Caco-2 (cell line): Measurements from ENCODE around the gene TTI1. TPM values are rescaled to one million over a fixed set of nuclear protein-coding genes. Genes with fewer than 3 reads are reported as not detected.
A peak's percentile ranks its signal among the peaks of the same experiment; 100 is the strongest.

Experiments
- BruUV-seq: library from RNA; stranded (reverse); fragments of 400-500 nt; replicated peaks from 2 replicates; lab custom pipeline; 2021; lab: Mats Ljungman, UMichigan
- CTCF ChIA-PET: fragments of 300-600 bp; sonication (Branson Sonifier 250); formaldehyde crosslinking; loops from one replicate; lab custom pipeline; 2022; ENCODE audit warnings: antibody characterized with exemption; lab: Charles Lee
- POLR2A ChIA-PET: fragments of 300-600 bp; sonication (Branson Sonifier 250); formaldehyde crosslinking; loops from one replicate; lab custom pipeline; 2022; ENCODE audit warnings: antibody characterized with exemption; lab: Charles Lee
- DNase-seq, 2 experiments: peaks; one replicate each; pipeline versions ENCODE4 v3.0.0 to v3.0.0-alpha.2; 2020 to 2022
- H3K27me3 ChIP-seq: replicated peaks from 2 replicates; pipeline ENCODE4 v1.6.0; 2011; ENCODE audit warnings: low read length; ENCODE audit not compliant: control insufficient read depth, insufficient read depth
- H3K36me3 ChIP-seq: 2 replicates; pipeline ENCODE4 v1.5.1; 2011; ENCODE audit warnings: low read length; ENCODE audit not compliant: control insufficient read depth, insufficient read depth
- H3K4me1 ChIP-seq: fragments of 250-450 bp; sonication (Bioruptor Pico); 2 replicates; pipeline ENCODE4 v1.5.1; 2020; ENCODE audit warnings: mild to moderate bottlenecking
- H3K4me3 ChIP-seq: 2 replicates; pipeline ENCODE4 v1.5.1; 2011; ENCODE audit warnings: low read depth, mild to moderate bottlenecking, control low read depth, low read length
- H3K9me3 ChIP-seq: fragments of 250-450 bp; sonication (Bioruptor Pico); 2 replicates; pipeline ENCODE4 v1.5.1; 2020; ENCODE audit warnings: mild to moderate bottlenecking, moderate library complexity
- H3K27ac Mint-ChIP-seq: one replicate; pipeline ENCODE4 v1.8.0; 2022; ENCODE audit warnings: mixed read lengths; ENCODE audit not compliant: unreplicated experiment
- H3K27me3 Mint-ChIP-seq: one replicate; pipeline ENCODE4 v1.8.0; 2022; ENCODE audit warnings: mixed read lengths; ENCODE audit not compliant: insufficient read depth, unreplicated experiment
- H3K36me3 Mint-ChIP-seq: one replicate; pipeline ENCODE4 v1.8.0; 2022; ENCODE audit warnings: mild to moderate bottlenecking, mixed read lengths; ENCODE audit not compliant: insufficient read depth, unreplicated experiment
- H3K4me1 Mint-ChIP-seq: one replicate; pipeline ENCODE4 v1.8.0; 2022; ENCODE audit warnings: low read depth, mixed read lengths; ENCODE audit not compliant: unreplicated experiment
- H3K4me3 Mint-ChIP-seq: one replicate; pipeline ENCODE4 v1.8.0; 2022; ENCODE audit warnings: mild to moderate bottlenecking, moderate library complexity, mixed read lengths; ENCODE audit not compliant: unreplicated experiment
- H3K9me3 Mint-ChIP-seq: one replicate; pipeline ENCODE4 v1.8.0; 2022; ENCODE audit warnings: mixed read lengths; ENCODE audit not compliant: unreplicated experiment
- intact Hi-C: fragments of 100-400 bp; cut with micrococcal nuclease; formaldehyde crosslinking; loops from one replicate; pipeline ENCODE4 v1.10.0; 2022; ENCODE audit not compliant: unreplicated experiment
- total RNA-seq: library from RNA; stranded (reverse); gene quantifications from 2 replicates; pipeline ENCODE4 v1.2.3, GENCODE V29; 2022
- TF ChIP-seq, protein P1 (sequence below), 2 experiments: fragments of 200-600 bp in 1 of 2; IDR thresholded peaks; 1 replicate in 1 of 2; 2 replicates in 1 of 2; pipeline versions ENCODE4 v1.5.1 to v1.8.0; 2011 to 2022; ENCODE audit warnings: antibody characterized with exemption in 1 of 2, control low read depth in 1 of 2, inconsistent platforms in 1 of 2, low read depth in 1 of 2, low read length in 1 of 2, mild to moderate bottlenecking in 1 of 2, moderate library complexity in 1 of 2; ENCODE audit not compliant: insufficient read depth in 1 of 2, severe bottlenecking in 1 of 2, unreplicated experiment in 1 of 2

TTI1 gene
- total RNA-seq, 1 experiment from 2014 or later: 59.2 TPM

DNA sequence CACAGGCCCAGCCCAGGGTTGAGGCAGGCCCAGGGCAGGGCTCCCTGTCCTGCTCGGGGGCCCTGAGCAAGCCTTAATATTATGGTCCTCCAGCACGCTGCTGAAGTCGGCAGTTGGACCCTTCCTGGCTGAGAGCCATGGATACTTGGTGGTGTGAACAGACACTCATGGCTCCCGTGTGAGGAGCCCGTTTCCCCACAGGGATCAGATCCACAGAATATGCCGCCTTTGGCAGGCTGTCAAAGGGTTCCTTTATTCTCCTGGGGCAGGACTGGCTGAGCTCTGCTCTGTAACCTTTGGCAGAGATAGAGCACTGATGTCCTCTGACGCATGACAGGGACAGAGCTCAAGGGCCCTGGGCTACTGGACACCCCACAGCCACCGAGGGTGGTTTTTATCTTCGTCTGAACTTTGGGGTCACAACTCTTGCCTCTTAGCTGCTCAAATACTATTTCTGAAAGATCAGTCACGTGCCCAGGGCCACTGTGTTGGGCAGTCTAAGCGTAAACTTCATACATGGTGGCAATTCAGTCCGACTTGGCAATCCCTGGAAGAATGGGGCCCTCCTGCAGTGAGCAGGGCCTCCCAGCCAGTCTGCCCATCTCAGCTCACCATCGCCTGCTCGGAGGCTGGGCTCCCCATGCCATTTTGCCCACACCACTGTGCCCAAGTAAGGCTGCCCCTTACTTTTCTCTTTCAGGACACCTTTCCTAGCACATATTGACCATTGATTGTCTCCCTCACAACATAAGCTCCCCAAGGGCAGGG, 49.1 kb downstream of the TTI1 start:
- no TSS peak for BruUV-seq
- no peak overlapping the region for H3K27ac Mint-ChIP-seq

GRCh38 chr20:37983286-37983685, 50.0 kb downstream of the TTI1 start:
- H3K27ac Mint-ChIP-seq: no peak overlapping the region
- peaks cover 31% of the 10 kb centered on the region for H3K36me3 Mint-ChIP-seq
- Histone ChIP-seq H3K4me1 (peaks cover 20% of the 10 kb centered on the region), H3K4me3 (no peak overlapping the region), H3K27me3 (no peaks in the 10 kb centered on the region), H3K36me3 (peaks cover 4% of the 10 kb centered on the region), H3K9me3 (no peaks in the 10 kb centered on the region)
- H3K4me1 Mint-ChIP-seq: peaks cover 10% of the 10 kb centered on the region
- BruUV-seq: no TSS peak
- no peak overlapping the region for H3K4me3 Mint-ChIP-seq
- TF ChIP-seq, protein P1, sequence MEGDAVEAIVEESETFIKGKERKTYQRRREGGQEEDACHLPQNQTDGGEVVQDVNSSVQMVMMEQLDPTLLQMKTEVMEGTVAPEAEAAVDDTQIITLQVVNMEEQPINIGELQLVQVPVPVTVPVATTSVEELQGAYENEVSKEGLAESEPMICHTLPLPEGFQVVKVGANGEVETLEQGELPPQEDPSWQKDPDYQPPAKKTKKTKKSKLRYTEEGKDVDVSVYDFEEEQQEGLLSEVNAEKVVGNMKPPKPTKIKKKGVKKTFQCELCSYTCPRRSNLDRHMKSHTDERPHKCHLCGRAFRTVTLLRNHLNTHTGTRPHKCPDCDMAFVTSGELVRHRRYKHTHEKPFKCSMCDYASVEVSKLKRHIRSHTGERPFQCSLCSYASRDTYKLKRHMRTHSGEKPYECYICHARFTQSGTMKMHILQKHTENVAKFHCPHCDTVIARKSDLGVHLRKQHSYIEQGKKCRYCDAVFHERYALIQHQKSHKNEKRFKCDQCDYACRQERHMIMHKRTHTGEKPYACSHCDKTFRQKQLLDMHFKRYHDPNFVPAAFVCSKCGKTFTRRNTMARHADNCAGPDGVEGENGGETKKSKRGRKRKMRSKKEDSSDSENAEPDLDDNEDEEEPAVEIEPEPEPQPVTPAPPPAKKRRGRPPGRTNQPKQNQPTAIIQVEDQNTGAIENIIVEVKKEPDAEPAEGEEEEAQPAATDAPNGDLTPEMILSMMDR (IDR thresholded peaks at IDR 0.05; ENCODE audit: insufficient read depth in 1 of 2, low read depth in 1 of 2, low read length in 1 of 2, severe bottlenecking in 1 of 2, unreplicated experiment in 1 of 2): no peak
- CTCF ChIA-PET: no interaction called here
- H3K9me3 Mint-ChIP-seq: no peaks in the 10 kb centered on the region
- POLR2A ChIA-PET: interaction anchor here (0.6 kb wide), 1 partner anchor 349 kb away, joined by 3 read pairs; no protein-coding TSS in a partner anchor
- peak in 1 of 2 experiments; percentile 33 for DNase-seq
- intact Hi-C loops: loop anchor here (10.0 kb wide), 1 partner anchor 408 kb away; no protein-coding TSS in a partner anchor
- H3K27me3 Mint-ChIP-seq: no peaks in the 10 kb centered on the region

More for the DNA sequence above, 49.1 kb downstream of the TTI1 start:
- POLR2A ChIA-PET: no interaction called here
- no peak overlapping the region for H3K4me3 Mint-ChIP-seq
- TF ChIP-seq, protein P1 (IDR thresholded peaks at IDR 0.05; ENCODE audit: insufficient read depth in 1 of 2, low read depth in 1 of 2, low read length in 1 of 2, severe bottlenecking in 1 of 2, unreplicated experiment in 1 of 2): no peak
- H3K9me3 Mint-ChIP-seq: no peaks in the 10 kb centered on the region
- Histone ChIP-seq H3K27me3 (no peaks in the 10 kb centered on the region), H3K36me3 (peaks cover 6% of the 10 kb centered on the region), H3K4me3 (no peak overlapping the region), H3K4me1 (peaks cover 29% of the 10 kb centered on the region), H3K9me3 (no peaks in the 10 kb centered on the region)
- H3K27me3 Mint-ChIP-seq: no peaks in the 10 kb centered on the region
- H3K4me1 Mint-ChIP-seq: peaks cover 17% of the 10 kb centered on the region
- CTCF ChIA-PET: interaction anchor here (0.7 to 0.8 kb wide), 2 partner anchors 9 to 10 kb away, joined by 3 read pairs; no protein-coding TSS in a partner anchor
- peaks cover 31% of the 10 kb centered on the region for H3K36me3 Mint-ChIP-seq
- intact Hi-C loops: loop anchor here (10.0 kb wide), 1 partner anchor 409 kb away; no protein-coding TSS in a partner anchor
- no peak for DNase-seq

DNA sequence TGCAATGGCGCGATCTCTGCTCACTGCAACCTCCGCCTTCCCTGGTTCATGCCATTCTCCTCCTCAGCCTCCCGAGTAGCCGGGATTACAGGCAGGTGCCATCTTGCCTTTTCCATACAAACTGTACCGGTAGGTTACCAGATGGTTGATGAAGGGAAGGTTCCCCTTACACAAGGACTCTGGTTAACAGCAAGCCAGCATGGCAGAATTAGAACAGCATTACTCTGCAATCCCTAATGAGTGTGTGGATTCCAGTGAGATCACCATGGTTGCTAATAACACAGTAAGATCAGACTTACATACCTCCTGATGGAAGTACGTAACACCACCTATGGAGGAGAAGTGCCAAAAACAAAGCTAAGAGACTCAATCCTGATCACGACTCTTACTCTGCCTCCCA, 51.7 kb downstream of the TTI1 start:
- H3K36me3 Mint-ChIP-seq: peaks cover 22% of the 10 kb centered on the region
- Histone ChIP-seq H3K27me3 (no peaks in the 10 kb centered on the region), H3K9me3 (no peaks in the 10 kb centered on the region), H3K4me1 (peaks cover 3% of the 10 kb centered on the region), H3K36me3 (peaks cover 4% of the 10 kb centered on the region), H3K4me3 (no peak overlapping the region)
- H3K9me3 Mint-ChIP-seq: no peaks in the 10 kb centered on the region
- TF ChIP-seq, protein P1 (IDR thresholded peaks at IDR 0.05; ENCODE audit: insufficient read depth in 1 of 2, low read depth in 1 of 2, low read length in 1 of 2, severe bottlenecking in 1 of 2, unreplicated experiment in 1 of 2): no peak
- H3K4me1 Mint-ChIP-seq: no peaks in the 10 kb centered on the region
- H3K27me3 Mint-ChIP-seq: no peaks in the 10 kb centered on the region
- POLR2A ChIA-PET: no interaction called here
- CTCF ChIA-PET: interaction anchor here (0.6 to 1.9 kb wide), 2 partner anchors 11 to 177 kb away, joined by 3 to 5 read pairs; no protein-coding TSS in a partner anchor
- no peak overlapping the region for H3K27ac Mint-ChIP-seq
- peak in 1 of 2 experiments; percentile 27 for DNase-seq
- BruUV-seq: no TSS peak
- H3K4me3 Mint-ChIP-seq: no peak overlapping the region
- intact Hi-C loops: loop anchor here (10.0 kb wide), 1 partner anchor 407 kb away; no protein-coding TSS in a partner anchor
